Ishikawa (cell line): ENCODE data around the gene AGAP2.

ENCODE experiments used
- CEBPB ChIP-seq: IDR thresholded peaks from 2 replicates; pipeline ENCODE4 v1.6.1; 2012
- CREB1 ChIP-seq: IDR thresholded peaks from 2 replicates; pipeline ENCODE4 v1.6.1; 2012; ENCODE audit warnings: low read depth
- EGR1 ChIP-seq: IDR thresholded peaks from 2 replicates; pipeline ENCODE4 v1.6.1; 2012
- EP300 ChIP-seq: IDR thresholded peaks from 2 replicates; pipeline ENCODE4 v1.6.1; 2012; ENCODE audit warnings: borderline replicate concordance
- FOXM1 ChIP-seq: IDR thresholded peaks from 2 replicates; pipeline ENCODE4 v1.6.1; 2012; ENCODE audit warnings: low read depth, borderline replicate concordance
- MAX ChIP-seq: IDR thresholded peaks from 2 replicates; pipeline ENCODE4 v1.6.1; 2012
- NFIC ChIP-seq: IDR thresholded peaks from 2 replicates; pipeline ENCODE4 v1.6.1; 2012
- RAD21 ChIP-seq: IDR thresholded peaks from 2 replicates; pipeline ENCODE4 v1.6.1; 2012; ENCODE audit warnings: low read depth
- REST ChIP-seq: IDR thresholded peaks from 2 replicates; pipeline ENCODE4 v1.6.1; 2012; ENCODE audit warnings: low read depth, mild to moderate bottlenecking
- TCF12 ChIP-seq: IDR thresholded peaks from 2 replicates; pipeline ENCODE4 v1.6.1; 2012; ENCODE audit warnings: low read depth
- YY1 ChIP-seq: IDR thresholded peaks from 2 replicates; pipeline ENCODE4 v1.6.1; 2012; ENCODE audit warnings: low read depth

- no peak for TF ChIP-seq NFIC
- TF ChIP-seq EP300 = no peak
- no peak for TF ChIP-seq MAX
- no peak for TF ChIP-seq TCF12
- TF ChIP-seq CREB1 = no peak
- TF ChIP-seq REST = no peak
- no peak for TF ChIP-seq FOXM1
- no peak for TF ChIP-seq YY1
- no peak for TF ChIP-seq CEBPB
- no peak for TF ChIP-seq EGR1
- TF ChIP-seq RAD21 = no peak; the same call in 1 of the 2 replicates
Measured at GRCh38 chr12:57741844-57742738, 3.5 kb upstream of the AGAP2 start.
